GM18519 (cell line): Measurements from ENCODE around the gene CCDC9.

Experiments
- ATAC-seq: cut with Tn5 transposase; IDR thresholded peaks from one replicate; pipeline ENCODE4 v1.9.1; 2021; ENCODE audit warnings: mild to moderate bottlenecking, moderate library complexity; ENCODE audit not compliant: unreplicated experiment, low FRiP score

The CCDC9 gene

GRCh38 chr19:47255879-47256692, at the start of gene CCDC9:
Gene CCDC9 (plus strand): TSS chr19:47256525. CDS start chr19:47258401, 1,876 bp downstream.
- ATAC-seq, result peak; percentile 42

- ATAC-seq, result no peak
Measured at GRCh38 chr19:47209319-47210179, 46.8 kb upstream of the CCDC9 start.

- no peak for ATAC-seq
Measured at GRCh38 chr19:47210180-47210490, 46.2 kb upstream of the CCDC9 start.

GRCh38 chr19:47210689-47211316, 45.5 kb upstream of the CCDC9 start:
- ATAC-seq, result no peak

- ATAC-seq, result no peak
Measured at GRCh38 chr19:47215581-47215980, 40.7 kb upstream of the CCDC9 start.

GRCh38 chr19:47221080-47221841, 35.1 kb upstream of the CCDC9 start:
- no peak for ATAC-seq

GRCh38 chr19:47221890-47222289, 34.4 kb upstream of the CCDC9 start:
- no peak for ATAC-seq

- no peak for ATAC-seq
Measured at GRCh38 chr19:47225746-47226425, 30.4 kb upstream of the CCDC9 start.

- ATAC-seq, result no peak
Measured at GRCh38 chr19:47226426-47227351, 29.6 kb upstream of the CCDC9 start.

- ATAC-seq, result no peak
Measured at GRCh38 chr19:47227352-47228167, 28.8 kb upstream of the CCDC9 start.

GRCh38 chr19:47228168-47228936, 28.0 kb upstream of the CCDC9 start:
- no peak for ATAC-seq

GRCh38 chr19:47228937-47229675, 27.2 kb upstream of the CCDC9 start:
- ATAC-seq, result no peak

- ATAC-seq, result no peak
Measured at GRCh38 chr19:47229676-47230053, 26.7 kb upstream of the CCDC9 start.

GRCh38 chr19:47230054-47230920, 26.0 kb upstream of the CCDC9 start:
- no peak for ATAC-seq

- ATAC-seq, result no peak
Measured at GRCh38 chr19:47230921-47231214, 25.5 kb upstream of the CCDC9 start, which contains the start of gene BBC3. Gene BBC3 (minus strand): TSS chr19:47231199. CDS start chr19:47228431, 2,768 bp downstream.
